Skeletal muscle satellite cell (primary cell): ENCODE data around the gene NRM. TPM values are rescaled to one million over a fixed set of nuclear protein-coding genes. Genes with fewer than 3 reads are reported as not detected.

Experiments used
- H3K27me3 ChIP-seq: 2 replicates; pipeline ENCODE4 v1.7.0; 2013; ENCODE audit warnings: low read length; ENCODE audit not compliant: control insufficient read depth, insufficient read depth
- H3K36me3 ChIP-seq: 2 replicates; pipeline ENCODE4 v1.7.0; 2013; ENCODE audit warnings: mild to moderate bottlenecking, control low read depth, low read length; ENCODE audit not compliant: insufficient read depth
- H3K4me1 ChIP-seq: 2 replicates; pipeline ENCODE4 v1.7.0; 2013; ENCODE audit warnings: low read length; ENCODE audit not compliant: control insufficient read depth, insufficient read depth
- H3K4me2 ChIP-seq: 2 replicates; pipeline ENCODE4 v1.7.0; 2013; ENCODE audit warnings: mild to moderate bottlenecking, low read length
- H3K4me3 ChIP-seq: 2 replicates; pipeline ENCODE4 v1.7.0; 2013; ENCODE audit warnings: low read length
- H3K9ac ChIP-seq: 2 replicates; pipeline ENCODE4 v1.7.0; 2013; ENCODE audit warnings: mild to moderate bottlenecking, low read depth, low read length, moderate library complexity
- H3K9me3 ChIP-seq: replicated peaks from 2 replicates; pipeline ENCODE4 v1.7.0; 2013; ENCODE audit warnings: mild to moderate bottlenecking, control low read depth, low read length
- small RNA-seq: library from RNA; depleted of rRNA; stranded (forward); fragments of <200 nt; gene quantifications from one replicate; pipeline ENCODE3, GENCODE V24; 2012

The NRM gene

GRCh38 chr6:30647242-30648116 is 43.3 kb downstream of the NRM start:
- Histone ChIP-seq H3K4me2 (peak overlapping the region; percentile 100), H3K9me3 (no peaks in the 10 kb centered on the region), H3K27me3 (no peaks in the 10 kb centered on the region), H3K4me3 (peak overlapping the region; percentile 98), H3K4me1 (peaks cover 13% of the 10 kb centered on the region), H3K9ac (peak overlapping the region; percentile 90), H3K36me3 (peaks cover 24% of the 10 kb centered on the region)

- Histone ChIP-seq H3K4me2 (peak within 1 kb of the TSS; percentile 100), H3K4me1 (peaks cover 13% of the 10 kb centered on the region), H3K4me3 (peak within 1 kb of the TSS; percentile 98), H3K36me3 (peaks cover 20% of the 10 kb centered on the region), H3K9ac (peak within 1 kb of the TSS; percentile 90), H3K9me3 (no peaks in the 10 kb centered on the region), H3K27me3 (no peaks in the 10 kb centered on the region)
These were observed 44.1 kb downstream of the NRM start, which contains the start of gene C6orf136 for GRCh38 chr6:30646450-30647241. Gene C6orf136 (plus strand): TSS chr6:30647133. CDS start chr6:30647232, 99 bp downstream.

GRCh38 chr6:30645989-30646388 is 44.8 kb downstream of the NRM start:
- no peak overlapping the region for H3K9ac ChIP-seq
- no peak overlapping the region for H3K4me2 ChIP-seq
- peaks cover 18% of the 10 kb centered on the region for H3K36me3 ChIP-seq
- no peak overlapping the region for H3K4me3 ChIP-seq
- H3K9me3 ChIP-seq, result no peaks in the 10 kb centered on the region
- peaks cover 13% of the 10 kb centered on the region for H3K4me1 ChIP-seq
- no peaks in the 10 kb centered on the region for H3K27me3 ChIP-seq

GRCh38 chr6:30644769-30645168 is 46.0 kb downstream of the NRM start:
- Histone ChIP-seq H3K4me3 (no peak overlapping the region), H3K36me3 (peaks cover 26% of the 10 kb centered on the region), H3K9ac (no peak overlapping the region), H3K27me3 (no peaks in the 10 kb centered on the region), H3K4me1 (peaks cover 13% of the 10 kb centered on the region), H3K9me3 (no peaks in the 10 kb centered on the region), H3K4me2 (no peak overlapping the region)

- no peaks in the 10 kb centered on the region for H3K9me3 ChIP-seq
- H3K9ac ChIP-seq, result no peak overlapping the region
- H3K27me3 ChIP-seq, result no peaks in the 10 kb centered on the region
- H3K4me2 ChIP-seq, result no peak overlapping the region
- H3K4me3 ChIP-seq, result no peak overlapping the region
- H3K4me1 ChIP-seq, result peaks cover 13% of the 10 kb centered on the region
- H3K36me3 ChIP-seq, result peaks cover 26% of the 10 kb centered on the region
These were observed 47.1 kb downstream of the NRM start for GRCh38 chr6:30643656-30644055.

GRCh38 chr6:30641048-30641447 is 49.7 kb downstream of the NRM start:
- Histone ChIP-seq H3K4me2 (no peak overlapping the region), H3K4me3 (no peak overlapping the region), H3K9ac (no peak overlapping the region), H3K4me1 (no peaks in the 10 kb centered on the region), H3K27me3 (no peaks in the 10 kb centered on the region), H3K36me3 (peaks cover 26% of the 10 kb centered on the region), H3K9me3 (no peaks in the 10 kb centered on the region)

- Histone ChIP-seq H3K9me3 (no peaks in the 10 kb centered on the region), H3K4me2 (no peak overlapping the region), H3K4me3 (no peak overlapping the region), H3K36me3 (peaks cover 26% of the 10 kb centered on the region), H3K9ac (no peak overlapping the region), H3K27me3 (no peaks in the 10 kb centered on the region), H3K4me1 (no peaks in the 10 kb centered on the region)
These were observed 50.3 kb downstream of the NRM start for GRCh38 chr6:30640481-30640880.

Small RNAs within 50 kb of the gene (small RNA-seq; reads per million reads assigned to genes)
- gene RF00019, result not detected
